ENCODE measurements around the gene CHMP2A.

CHMP2A gene

DNA sequence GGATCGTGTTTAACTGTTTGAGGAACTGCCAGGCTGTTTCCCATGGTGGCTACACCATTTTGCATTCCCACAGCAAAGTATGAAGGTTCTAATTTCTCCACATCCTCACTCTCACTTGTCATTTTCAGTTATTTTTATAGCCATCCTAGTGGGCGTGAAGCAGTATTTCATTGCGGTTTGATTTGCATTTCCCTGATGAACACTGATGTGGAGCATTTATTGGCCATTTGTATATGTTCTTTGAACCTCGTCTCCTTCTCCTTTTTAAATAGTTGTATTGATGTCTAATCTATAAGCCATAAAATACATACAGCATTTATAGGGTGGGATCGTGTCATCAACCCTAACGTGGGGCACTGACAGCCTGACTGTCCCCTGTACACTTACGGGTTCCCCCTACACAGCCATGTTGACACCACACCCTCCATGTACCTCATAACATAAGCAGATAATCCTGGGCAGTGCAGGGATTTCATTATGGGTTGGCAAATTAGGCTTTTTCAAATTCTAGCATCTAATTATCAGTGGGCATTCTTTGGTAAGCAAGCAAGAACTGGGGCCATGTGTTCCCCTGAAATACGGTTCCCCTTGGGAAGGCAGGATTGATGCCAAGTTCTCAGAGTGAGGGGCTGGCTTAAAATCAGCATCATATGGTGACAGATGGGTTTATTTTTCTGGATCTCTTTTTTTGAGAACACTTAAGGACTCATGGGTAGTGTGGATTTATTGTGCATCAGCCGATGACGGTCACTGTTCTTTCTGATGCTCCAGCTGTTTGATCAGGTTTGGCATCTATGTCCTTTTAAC is 23.7 kb downstream of the CHMP2A start:
- H3K4me1 ChIP-seq (ENCODE audit: control insufficient read depth, insufficient read depth, low read length): no peaks in the 10 kb centered on the region
- H3K9ac ChIP-seq (ENCODE audit: low read length): no peak overlapping the region
- H3K4me3 ChIP-seq (ENCODE audit: low read length): no peak overlapping the region
- H3K36me3 ChIP-seq (ENCODE audit: control insufficient read depth, insufficient read depth, low read length): no peaks in the 10 kb centered on the region
- no peaks in the 10 kb centered on the region for H3K27me3 ChIP-seq (ENCODE audit: control insufficient read depth, insufficient read depth, low read length)
- no peak overlapping the region for H3K27ac ChIP-seq (ENCODE audit: low read depth, low read length)

DNA sequence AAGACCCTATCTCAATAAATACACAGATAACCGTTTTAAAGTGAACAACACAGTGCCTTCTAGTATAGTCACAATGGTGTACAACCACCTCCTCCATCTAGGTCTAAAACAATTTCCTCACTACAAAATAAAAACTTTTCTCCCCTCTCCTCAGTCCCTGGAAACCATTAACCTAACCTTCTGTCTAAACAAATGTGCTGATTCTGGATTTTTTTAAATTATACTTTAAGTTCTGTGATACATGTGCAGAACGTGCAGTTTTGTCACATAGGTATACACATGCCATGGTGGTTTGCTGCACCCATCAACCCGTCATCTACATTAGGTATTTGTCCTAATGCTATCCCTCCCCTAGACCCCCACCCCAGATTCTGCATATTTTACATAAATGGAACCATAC is 25.5 kb downstream of the CHMP2A start:
- Histone ChIP-seq H3K9ac (ENCODE audit: low read length) (no peak overlapping the region), H3K36me3 (ENCODE audit: control insufficient read depth, insufficient read depth, low read length) (no peaks in the 10 kb centered on the region), H3K4me1 (ENCODE audit: control insufficient read depth, insufficient read depth, low read length) (no peaks in the 10 kb centered on the region), H3K4me3 (ENCODE audit: low read length) (no peak overlapping the region), H3K27me3 (ENCODE audit: control insufficient read depth, insufficient read depth, low read length) (no peaks in the 10 kb centered on the region), H3K27ac (ENCODE audit: low read depth, low read length) (no peak overlapping the region)

DNA sequence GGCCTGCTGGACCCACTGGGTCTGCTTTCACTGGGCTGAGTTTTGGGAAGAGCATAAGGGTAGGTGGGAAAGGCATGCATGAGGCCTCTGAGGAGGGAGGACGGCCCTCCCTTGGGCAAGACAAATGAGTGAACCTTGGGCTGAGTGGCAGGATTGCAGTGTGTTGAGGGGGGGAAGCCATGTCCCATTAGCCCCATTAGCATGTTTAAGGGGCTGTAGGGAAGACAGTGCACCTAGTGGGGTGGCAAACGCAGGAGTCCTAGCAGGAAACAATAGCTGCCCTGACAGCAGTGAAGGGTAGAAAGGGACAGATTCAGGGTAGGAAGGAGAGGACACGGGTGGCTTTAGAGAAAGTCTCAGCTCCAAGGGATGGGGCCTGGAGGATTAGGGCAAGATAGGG is 32.2 kb downstream of the CHMP2A start:
- Histone ChIP-seq H3K27me3 (ENCODE audit: control insufficient read depth, insufficient read depth, low read length) (no peaks in the 10 kb centered on the region), H3K4me3 (ENCODE audit: low read length) (no peak overlapping the region), H3K4me1 (ENCODE audit: control insufficient read depth, insufficient read depth, low read length) (peaks cover 15% of the 10 kb centered on the region), H3K9ac (ENCODE audit: low read length) (no peak overlapping the region), H3K27ac (ENCODE audit: low read depth, low read length) (no peak overlapping the region), H3K36me3 (ENCODE audit: control insufficient read depth, insufficient read depth, low read length) (no peaks in the 10 kb centered on the region)

DNA sequence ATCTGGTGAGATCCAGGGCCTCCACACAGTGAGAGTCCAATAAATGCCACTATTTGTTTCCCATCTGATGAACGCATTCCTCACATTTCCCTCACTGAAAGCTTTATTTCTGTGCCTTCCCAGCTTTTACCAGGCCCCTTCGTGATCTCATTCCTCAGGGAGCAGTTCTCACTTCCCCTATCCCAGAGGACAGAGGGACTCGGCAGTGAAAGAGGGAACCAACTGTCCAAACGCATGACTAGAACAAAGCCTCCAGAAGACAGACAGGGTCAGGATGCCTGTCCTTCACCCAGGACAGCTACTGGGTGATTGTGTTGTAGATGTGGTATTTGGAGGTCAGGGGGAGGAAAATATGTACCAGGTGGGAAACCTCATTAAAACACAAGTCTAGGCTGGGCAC is 33.3 kb downstream of the CHMP2A start:
- no peak overlapping the region for H3K9ac ChIP-seq (ENCODE audit: low read length)
- no peak overlapping the region for H3K4me3 ChIP-seq (ENCODE audit: low read length)
- H3K36me3 ChIP-seq (ENCODE audit: control insufficient read depth, insufficient read depth, low read length): peaks cover 5% of the 10 kb centered on the region
- peak overlapping the region; percentile 7 for H3K27ac ChIP-seq (ENCODE audit: low read depth, low read length)
- H3K27me3 ChIP-seq (ENCODE audit: control insufficient read depth, insufficient read depth, low read length): no peaks in the 10 kb centered on the region
- peaks cover 15% of the 10 kb centered on the region for H3K4me1 ChIP-seq (ENCODE audit: control insufficient read depth, insufficient read depth, low read length)

DNA sequence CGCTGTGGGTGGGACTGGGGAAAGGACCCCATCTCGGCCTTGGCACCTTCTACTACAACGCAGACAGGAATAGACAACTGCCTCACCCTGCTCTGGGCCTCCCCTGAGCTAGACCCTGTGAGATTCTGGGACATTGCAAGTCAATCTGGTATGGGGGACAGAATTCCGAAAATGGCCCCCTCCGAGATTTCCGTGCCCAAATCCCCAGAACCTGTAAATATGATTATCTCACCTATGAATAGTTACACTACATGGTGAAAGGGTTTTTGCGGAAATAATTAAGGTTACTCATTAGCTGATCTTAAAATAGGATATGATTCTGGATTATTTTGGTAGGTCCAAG is 34.7 kb downstream of the CHMP2A start:
- peak overlapping the region; percentile 74 for H3K9ac ChIP-seq (ENCODE audit: low read length)
- H3K4me3 ChIP-seq (ENCODE audit: low read length): peak overlapping the region; percentile 95
- H3K27me3 ChIP-seq (ENCODE audit: control insufficient read depth, insufficient read depth, low read length): no peaks in the 10 kb centered on the region
- H3K27ac ChIP-seq (ENCODE audit: low read depth, low read length): peak overlapping the region; percentile 99
- peaks cover 15% of the 10 kb centered on the region for H3K4me1 ChIP-seq (ENCODE audit: control insufficient read depth, insufficient read depth, low read length)
- peaks cover 8% of the 10 kb centered on the region for H3K36me3 ChIP-seq (ENCODE audit: control insufficient read depth, insufficient read depth, low read length)

DNA sequence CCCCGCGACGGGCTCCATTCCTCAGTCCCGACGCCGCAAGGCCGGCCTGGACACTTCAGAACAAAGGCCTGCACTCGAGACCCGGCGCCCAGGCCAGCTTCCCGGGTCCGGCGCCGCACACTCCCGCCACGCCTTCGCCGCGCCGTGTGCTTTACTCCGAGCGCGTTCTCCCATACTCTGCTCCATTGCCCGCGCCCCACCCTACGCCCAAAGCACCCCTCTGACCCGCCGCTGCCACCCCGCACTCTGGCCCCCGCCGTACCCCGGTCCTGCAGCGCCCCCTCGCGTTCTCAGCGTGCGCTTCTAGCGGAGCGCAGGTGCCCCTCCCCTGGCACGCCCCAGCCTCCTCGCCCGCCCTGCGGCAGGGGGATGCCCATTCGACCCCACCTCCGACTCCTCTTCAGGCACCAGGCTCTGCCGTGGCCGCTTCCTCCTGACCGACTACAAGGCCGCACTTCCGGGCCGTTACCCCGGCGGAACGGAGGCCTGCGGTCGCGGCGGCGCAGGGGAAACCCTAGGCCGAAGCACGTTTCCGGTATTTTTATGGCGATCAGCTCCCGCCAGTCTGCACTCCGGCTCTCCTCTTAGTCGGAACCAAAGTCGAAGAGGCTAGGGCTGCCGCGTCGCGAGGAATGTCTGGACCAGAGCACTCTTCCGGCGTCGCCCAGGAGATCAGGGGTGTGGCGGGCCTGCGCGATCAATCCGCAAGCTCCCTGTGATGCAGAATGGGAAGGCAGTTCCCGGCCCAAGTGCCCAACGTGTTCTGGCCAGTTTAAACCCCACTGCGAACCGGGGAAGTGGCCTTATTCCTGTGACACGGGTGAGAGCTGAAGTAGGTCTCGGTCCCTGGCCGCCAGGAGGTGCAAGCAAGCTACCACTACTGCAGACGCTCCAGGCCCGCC is 35.3 kb downstream of the CHMP2A start, which contains the start of gene ZBTB45:
TSS of gene ZBTB45 (minus strand) at position 456 of the 902 bp plus-strand sequence. CDS start 2,137 bp downstream, outside the sequence.
- Histone ChIP-seq H3K4me3 (ENCODE audit: low read length) (peak within 1 kb of the TSS; percentile 95), H3K27ac (ENCODE audit: low read depth, low read length) (peak within 1 kb of the TSS; percentile 99), H3K4me1 (ENCODE audit: control insufficient read depth, insufficient read depth, low read length) (peaks cover 15% of the 10 kb centered on the region)

DNA sequence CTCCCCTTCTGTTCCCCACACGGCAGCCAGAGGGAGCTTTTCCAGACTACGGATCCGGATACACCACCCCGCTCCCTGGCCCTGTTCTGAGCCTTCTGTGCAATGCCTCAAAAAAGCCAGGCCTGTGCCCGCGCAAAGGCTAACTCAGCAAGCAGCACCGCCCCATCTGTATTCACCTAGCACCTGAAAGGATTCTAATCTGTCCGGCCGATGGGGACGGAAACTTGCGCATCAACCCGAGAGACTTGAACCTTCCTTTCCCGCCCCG is 35.9 kb downstream of the CHMP2A start:
- H3K4me1 ChIP-seq (ENCODE audit: control insufficient read depth, insufficient read depth, low read length): peaks cover 17% of the 10 kb centered on the region
- peak overlapping the region; percentile 95 for H3K4me3 ChIP-seq (ENCODE audit: low read length)
- H3K27ac ChIP-seq (ENCODE audit: low read depth, low read length): peak overlapping the region; percentile 99
- H3K27me3 ChIP-seq (ENCODE audit: control insufficient read depth, insufficient read depth, low read length): no peaks in the 10 kb centered on the region
- H3K9ac ChIP-seq (ENCODE audit: low read length): peak overlapping the region; percentile 94
- H3K36me3 ChIP-seq (ENCODE audit: control insufficient read depth, insufficient read depth, low read length): peaks cover 8% of the 10 kb centered on the region

More for the DNA sequence above, 35.3 kb downstream of the CHMP2A start, which contains the start of gene ZBTB45:
- Histone ChIP-seq H3K36me3 (ENCODE audit: control insufficient read depth, insufficient read depth, low read length) (peaks cover 8% of the 10 kb centered on the region), H3K9ac (ENCODE audit: low read length) (peak within 1 kb of the TSS; percentile 94), H3K27me3 (ENCODE audit: control insufficient read depth, insufficient read depth, low read length) (no peaks in the 10 kb centered on the region)

DNA sequence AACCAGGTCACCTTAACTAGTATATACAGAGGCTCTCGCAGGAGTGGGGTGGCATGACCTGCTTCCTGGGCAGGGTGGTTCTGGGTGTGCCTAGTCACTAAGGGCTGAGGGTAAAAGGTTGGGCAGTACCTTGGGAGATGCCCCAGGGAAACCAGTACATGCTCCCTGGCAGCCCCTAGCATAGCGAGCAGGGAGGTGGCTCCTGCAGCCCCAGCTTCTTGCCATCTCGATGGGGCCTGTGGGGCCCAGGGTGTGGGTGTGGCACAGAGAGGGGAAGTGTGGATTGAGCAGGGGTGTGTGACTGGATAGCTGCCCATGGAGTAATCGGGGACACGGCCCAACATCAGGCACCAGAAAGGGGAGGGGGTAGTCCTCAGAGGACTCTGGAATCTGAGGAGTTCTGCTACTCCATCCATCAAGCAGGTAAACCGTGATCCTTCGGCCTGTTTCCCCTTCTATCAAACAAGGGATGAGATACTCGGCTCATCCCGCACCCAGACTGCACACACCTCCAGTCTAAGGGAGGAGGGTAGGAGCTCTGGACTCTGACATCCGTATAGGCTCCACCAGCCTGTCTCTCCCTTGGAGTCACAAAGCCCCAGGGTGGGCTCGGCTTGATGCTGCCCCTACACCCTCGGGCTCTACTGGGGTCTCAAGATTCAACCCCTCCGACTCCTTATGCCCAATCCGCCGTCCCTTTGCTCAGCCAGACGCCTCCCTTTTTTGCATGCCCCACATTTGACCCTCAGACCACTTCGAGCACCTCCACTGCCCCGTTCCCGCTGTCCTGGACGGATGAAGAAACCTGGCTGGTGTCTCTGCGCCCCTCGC is 36.4 kb downstream of the CHMP2A start:
- peak overlapping the region; percentile 94 for H3K9ac ChIP-seq (ENCODE audit: low read length)
- peak overlapping the region; percentile 95 for H3K4me3 ChIP-seq (ENCODE audit: low read length)
- no peaks in the 10 kb centered on the region for H3K27me3 ChIP-seq (ENCODE audit: control insufficient read depth, insufficient read depth, low read length)
- peak overlapping the region; percentile 99 for H3K27ac ChIP-seq (ENCODE audit: low read depth, low read length)
- peaks cover 8% of the 10 kb centered on the region for H3K36me3 ChIP-seq (ENCODE audit: control insufficient read depth, insufficient read depth, low read length)
- peaks cover 21% of the 10 kb centered on the region for H3K4me1 ChIP-seq (ENCODE audit: control insufficient read depth, insufficient read depth, low read length)

DNA sequence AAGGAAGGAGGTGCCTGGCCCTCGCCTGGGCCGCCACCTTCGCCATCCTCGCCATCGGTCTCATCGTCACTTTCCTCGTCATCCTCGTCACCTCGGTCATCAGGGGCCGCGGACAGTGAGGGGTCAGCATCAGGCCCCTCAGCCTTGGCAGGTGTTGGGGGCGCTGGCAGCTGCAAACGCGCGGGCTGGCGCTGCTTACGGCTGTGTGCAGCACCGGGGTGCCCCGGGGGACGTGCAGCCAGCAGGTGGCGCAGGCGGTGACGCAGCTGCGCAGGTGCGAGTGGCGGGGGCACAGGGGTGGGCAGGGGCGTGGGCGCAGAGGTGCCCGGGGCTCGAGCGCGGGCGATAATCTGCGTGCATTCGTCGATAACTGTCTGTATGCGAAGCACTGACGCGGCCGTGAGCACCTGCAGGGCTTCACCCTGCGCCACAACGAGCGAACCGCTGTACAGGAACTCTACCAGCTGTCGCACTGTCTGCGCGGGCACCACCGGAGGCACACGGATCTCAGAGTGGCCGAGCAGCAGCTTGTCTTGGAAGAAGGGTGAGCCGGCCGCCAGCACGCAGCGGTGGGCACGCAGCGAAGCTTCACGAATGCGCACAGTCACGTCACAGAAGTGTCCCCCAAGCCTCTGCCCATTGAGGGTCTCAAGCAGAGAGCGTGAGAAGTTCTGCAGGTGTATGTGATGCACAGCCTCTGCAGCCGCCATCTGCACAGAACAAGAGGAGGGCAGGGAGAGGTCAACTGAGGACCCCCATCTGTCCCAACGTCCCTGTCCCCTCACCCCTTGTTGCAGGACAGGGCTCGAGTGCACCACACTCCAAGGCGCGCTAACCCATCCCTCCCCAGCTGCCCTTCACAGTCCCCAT is 37.7 kb downstream of the CHMP2A start:
- Histone ChIP-seq H3K9ac (ENCODE audit: low read length) (no peak overlapping the region), H3K4me1 (ENCODE audit: control insufficient read depth, insufficient read depth, low read length) (peaks cover 21% of the 10 kb centered on the region), H3K27ac (ENCODE audit: low read depth, low read length) (no peak overlapping the region), H3K4me3 (ENCODE audit: low read length) (no peak overlapping the region), H3K27me3 (ENCODE audit: control insufficient read depth, insufficient read depth, low read length) (no peaks in the 10 kb centered on the region), H3K36me3 (ENCODE audit: control insufficient read depth, insufficient read depth, low read length) (peaks cover 8% of the 10 kb centered on the region)

DNA sequence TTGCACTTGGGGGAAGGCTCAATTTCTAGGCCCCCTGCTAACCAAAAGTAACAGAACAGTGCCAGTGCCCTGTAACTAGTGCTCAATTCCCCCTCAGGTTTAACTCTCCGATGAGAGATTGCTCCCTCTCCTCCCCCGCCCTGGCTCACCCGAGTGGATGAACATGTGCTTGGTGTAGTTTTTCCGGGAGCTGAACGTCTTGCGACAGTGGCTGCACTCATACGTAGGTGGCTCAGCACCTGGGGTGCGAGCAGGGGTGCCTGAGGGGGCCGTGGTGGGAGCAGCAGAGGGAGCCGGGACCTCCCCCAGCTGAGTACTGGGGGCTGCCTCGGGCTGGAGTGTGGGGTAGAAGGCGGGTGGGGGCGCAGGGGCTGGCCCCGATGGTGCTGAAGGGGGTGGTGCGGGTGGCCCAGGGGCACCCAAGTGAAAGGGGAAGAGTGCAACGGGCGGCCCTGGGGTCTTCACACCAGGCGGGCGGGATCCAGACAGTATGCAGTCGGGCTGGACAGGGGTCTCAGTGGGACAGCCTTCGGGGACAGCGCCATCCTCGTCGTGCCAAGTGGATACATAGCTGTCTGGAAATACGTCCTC is 38.6 kb downstream of the CHMP2A start:
- peaks cover 21% of the 10 kb centered on the region for H3K4me1 ChIP-seq (ENCODE audit: control insufficient read depth, insufficient read depth, low read length)
- peaks cover 8% of the 10 kb centered on the region for H3K36me3 ChIP-seq (ENCODE audit: control insufficient read depth, insufficient read depth, low read length)
- H3K27ac ChIP-seq (ENCODE audit: low read depth, low read length): no peak overlapping the region
- H3K9ac ChIP-seq (ENCODE audit: low read length): no peak overlapping the region
- no peaks in the 10 kb centered on the region for H3K27me3 ChIP-seq (ENCODE audit: control insufficient read depth, insufficient read depth, low read length)
- no peak overlapping the region for H3K4me3 ChIP-seq (ENCODE audit: low read length)

DNA sequence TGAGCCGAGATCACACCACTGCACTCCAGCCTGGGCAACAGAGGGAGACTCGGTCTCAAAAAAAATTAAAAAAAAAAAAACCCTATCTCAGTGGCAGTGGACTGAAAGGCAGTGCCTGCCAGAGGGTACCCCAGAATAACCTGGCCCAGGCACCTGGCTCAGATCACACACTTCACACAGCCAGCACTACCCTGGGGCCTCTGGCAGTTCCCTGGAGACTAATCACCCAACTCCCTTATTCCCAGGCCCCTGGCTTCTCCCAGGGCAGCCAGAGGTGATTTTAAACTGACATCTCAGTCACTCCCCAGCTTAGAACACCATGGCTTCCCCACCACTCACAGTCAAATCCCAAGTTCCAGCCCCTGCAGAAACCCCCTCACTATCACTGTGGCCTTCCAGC is 39.6 kb downstream of the CHMP2A start:
- H3K27ac ChIP-seq (ENCODE audit: low read depth, low read length): no peak overlapping the region
- H3K9ac ChIP-seq (ENCODE audit: low read length): no peak overlapping the region
- H3K4me3 ChIP-seq (ENCODE audit: low read length): no peak overlapping the region
- peaks cover 8% of the 10 kb centered on the region for H3K36me3 ChIP-seq (ENCODE audit: control insufficient read depth, insufficient read depth, low read length)
- peaks cover 17% of the 10 kb centered on the region for H3K4me1 ChIP-seq (ENCODE audit: control insufficient read depth, insufficient read depth, low read length)
- no peaks in the 10 kb centered on the region for H3K27me3 ChIP-seq (ENCODE audit: control insufficient read depth, insufficient read depth, low read length)
